Mesenchymal stem cell (in vitro differentiated cells and primary cell): Measurements from ENCODE around the gene PLXNA2.

Experiments used
- DNase-seq: peaks from one replicate; pipeline ENCODE4 v3.0.0-alpha.2; 2013
- H2AFZ ChIP-seq: one replicate; pipeline ENCODE4 v1.6.1; 2013; ENCODE audit warnings: low read depth, mild to moderate bottlenecking, control low read depth, inconsistent platforms, low read length, moderate library complexity
- H2AK5ac ChIP-seq: 2 replicates; pipeline ENCODE4 v1.6.1; 2013; ENCODE audit warnings: low read length, moderate library complexity, mild to moderate bottlenecking, inconsistent platforms; ENCODE audit not compliant: severe bottlenecking
- H2BK120ac ChIP-seq: one replicate; pipeline ENCODE4 v1.6.1; 2013; ENCODE audit warnings: low read depth, mild to moderate bottlenecking, inconsistent platforms, low read length, moderate library complexity
- H2BK12ac ChIP-seq, 2 experiments: one replicate each; pipeline ENCODE4 v1.6.1; 2013; ENCODE audit warnings: inconsistent platforms in 2 of 2, low read length in 2 of 2, mild to moderate bottlenecking in 2 of 2, moderate library complexity in 2 of 2, control low read depth in 1 of 2
- H2BK15ac ChIP-seq: one replicate; pipeline ENCODE4 v1.6.1; 2013; ENCODE audit warnings: mild to moderate bottlenecking, low read depth, inconsistent platforms; ENCODE audit not compliant: poor library complexity, severe bottlenecking
- H2BK5ac ChIP-seq: 2 replicates; pipeline ENCODE4 v1.6.1; 2013; ENCODE audit warnings: low read depth, mild to moderate bottlenecking, low read length, control low read depth, inconsistent platforms; ENCODE audit not compliant: poor library complexity, severe bottlenecking
- H3K14ac ChIP-seq, 2 experiments: one replicate each; pipeline ENCODE4 v1.6.1; 2013; ENCODE audit warnings: inconsistent platforms in 2 of 2, low read length in 2 of 2, control low read depth in 1 of 2, mild to moderate bottlenecking in 1 of 2, moderate library complexity in 1 of 2
- H3K18ac ChIP-seq, 2 experiments: one replicate each; pipeline ENCODE4 v1.6.1; 2013; ENCODE audit warnings: inconsistent platforms in 2 of 2, low read length in 2 of 2, control low read depth in 1 of 2, low read depth in 1 of 2, mild to moderate bottlenecking in 1 of 2
- H3K23ac ChIP-seq, 2 experiments: one replicate each; pipeline ENCODE4 v1.6.1; 2013; ENCODE audit warnings: inconsistent platforms in 2 of 2, low read length in 2 of 2, mild to moderate bottlenecking in 2 of 2, moderate library complexity in 2 of 2, control low read depth in 1 of 2
- H3K27ac ChIP-seq: 2 replicates; pipeline ENCODE4 v1.5.1; 2013; ENCODE audit warnings: mild to moderate bottlenecking, moderate library complexity, low read length, control low read depth, inconsistent platforms; ENCODE audit not compliant: poor library complexity, severe bottlenecking
- H3K27me3 ChIP-seq, 2 experiments: 2 replicates each; pipeline versions ENCODE4 v1.6.1 to v1.7.0; 2013; ENCODE audit warnings: low read length in 2 of 2, mild to moderate bottlenecking in 2 of 2, moderate library complexity in 2 of 2, control low read depth in 1 of 2, inconsistent platforms in 1 of 2; ENCODE audit not compliant: control insufficient read depth in 1 of 2, insufficient read depth in 1 of 2
- H3K36me3 ChIP-seq, 2 experiments: 2 replicates each; pipeline versions ENCODE4 v1.6.1 to v1.7.0; 2013; ENCODE audit warnings: low read length in 2 of 2, control low read depth in 1 of 2, inconsistent platforms in 1 of 2, low read depth in 1 of 2, mild to moderate bottlenecking in 1 of 2; ENCODE audit not compliant: insufficient read depth in 2 of 2, control insufficient read depth in 1 of 2
- H3K4ac ChIP-seq, 2 experiments: one replicate each; pipeline ENCODE4 v1.6.1; 2013; ENCODE audit warnings: inconsistent platforms in 2 of 2, low read length in 2 of 2, mild to moderate bottlenecking in 2 of 2, moderate library complexity in 2 of 2, control low read depth in 1 of 2, low read depth in 1 of 2
- H3K4me1 ChIP-seq: 2 replicates; pipeline ENCODE4 v1.6.1; 2013; ENCODE audit warnings: low read depth, low read length, control low read depth; ENCODE audit not compliant: control insufficient read depth, insufficient read depth
- H3K4me2 ChIP-seq: 2 replicates; pipeline ENCODE4 v1.6.1; 2013; ENCODE audit warnings: low read length, mild to moderate bottlenecking, inconsistent platforms; ENCODE audit not compliant: poor library complexity, severe bottlenecking
- H3K4me3 ChIP-seq, 2 experiments: 2 replicates each; pipeline versions ENCODE4 v1.5.1 to v1.7.0; 2013; ENCODE audit warnings: low read length in 2 of 2, mild to moderate bottlenecking in 2 of 2, control low read depth in 1 of 2, low read depth in 1 of 2; ENCODE audit not compliant: insufficient read depth in 1 of 2
- H3K79me1 ChIP-seq: replicated peaks from 2 replicates; pipeline ENCODE4 v1.6.1; 2013; ENCODE audit warnings: mild to moderate bottlenecking, control low read depth, low read length, inconsistent platforms; ENCODE audit not compliant: poor library complexity, severe bottlenecking
- H3K9ac ChIP-seq: 2 replicates; pipeline ENCODE4 v1.7.0; 2013; ENCODE audit warnings: mild to moderate bottlenecking, low read length, moderate library complexity
- H3K9me3 ChIP-seq: 2 replicates; pipeline ENCODE4 v1.7.0; 2013; ENCODE audit warnings: mild to moderate bottlenecking, low read length; ENCODE audit not compliant: control insufficient read depth
- H4K8ac ChIP-seq: one replicate; pipeline ENCODE4 v1.6.1; 2013; ENCODE audit warnings: inconsistent platforms, mild to moderate bottlenecking, low read length, moderate library complexity
- H4K91ac ChIP-seq: one replicate; pipeline ENCODE4 v1.6.1; 2013; ENCODE audit warnings: mild to moderate bottlenecking, low read length, inconsistent platforms
- whole genome bisulfite sequencing: methylation state at CpG from one replicate; pipeline ENCODE4 v1.1.7; 2013; ENCODE audit warnings: mixed read lengths; 5-methylcytosine and 5-hydroxymethylcytosine counted together

The PLXNA2 gene

GRCh38 chr1:208252836-208253576 is 8.8 kb upstream of the PLXNA2 start:
- Histone ChIP-seq H2AFZ (no peak overlapping the region), H3K14ac (no peak overlapping the region), H2AK5ac (no peak overlapping the region), H3K18ac (no peak overlapping the region), H4K91ac (no peak overlapping the region), H3K4ac (no peak overlapping the region), H2BK12ac (no peak overlapping the region), H3K27me3 (peaks cover 6 to 83% of the 10 kb centered on the region in 2 experiments), H3K79me1 (no peaks in the 10 kb centered on the region), H3K4me2 (no peak overlapping the region), H3K36me3 (no peaks in the 10 kb centered on the region), H2BK120ac (no peak overlapping the region), H3K4me3 (no peak overlapping the region), H2BK15ac (no peak overlapping the region), H3K27ac (no peak overlapping the region), H3K23ac (no peak overlapping the region), H3K4me1 (no peaks in the 10 kb centered on the region), H4K8ac (no peak overlapping the region), H2BK5ac (no peak overlapping the region), H3K9ac (no peak overlapping the region), H3K9me3 (no peaks in the 10 kb centered on the region)
- 70% methylated on average over 6 of the region's 7 CpGs for WGBS
- no peak for DNase-seq

- no peak overlapping the region for H4K8ac ChIP-seq
- no peak overlapping the region for H2BK15ac ChIP-seq
- H3K9me3 ChIP-seq, result no peaks in the 10 kb centered on the region
- H3K4me1 ChIP-seq, result no peaks in the 10 kb centered on the region
- H3K4me3 ChIP-seq, result no peak overlapping the region
- H2BK120ac ChIP-seq, result no peak overlapping the region
- no peak overlapping the region for H3K4ac ChIP-seq
- H3K36me3 ChIP-seq, result no peaks in the 10 kb centered on the region
- no peak overlapping the region for H2AK5ac ChIP-seq
- H4K91ac ChIP-seq, result no peak overlapping the region
- peaks cover 6 to 80% of the 10 kb centered on the region in 2 experiments for H3K27me3 ChIP-seq
- no peak overlapping the region for H3K27ac ChIP-seq
- 52% methylated on average over 22 of the region's 22 CpGs for WGBS
- no peak overlapping the region for H3K18ac ChIP-seq
- peak overlapping the region; percentile 76 for H3K4me2 ChIP-seq
- no peak overlapping the region for H2BK12ac ChIP-seq
- H3K23ac ChIP-seq, result no peak overlapping the region
- H2AFZ ChIP-seq, result no peak overlapping the region
- no peak overlapping the region for H3K14ac ChIP-seq
- H2BK5ac ChIP-seq, result no peak overlapping the region
- DNase-seq, result peak; percentile 64
- no peak overlapping the region for H3K9ac ChIP-seq
- no peaks in the 10 kb centered on the region for H3K79me1 ChIP-seq
Measured at GRCh38 chr1:208251911-208252835, 8.0 kb upstream of the PLXNA2 start.

- H3K4me3 ChIP-seq, result no peak overlapping the region
- no peak overlapping the region for H2BK15ac ChIP-seq
- DNase-seq, result no peak
- H2BK120ac ChIP-seq, result no peak overlapping the region
- no peak overlapping the region for H4K8ac ChIP-seq
- H3K18ac ChIP-seq, result no peak overlapping the region
- no peak overlapping the region for H2AK5ac ChIP-seq
- H2AFZ ChIP-seq, result no peak overlapping the region
- H3K4ac ChIP-seq, result no peak overlapping the region
- peaks cover 3 to 73% of the 10 kb centered on the region in 2 experiments for H3K27me3 ChIP-seq
- WGBS, result 37% methylated on average over 3 of the region's 5 CpGs
- no peaks in the 10 kb centered on the region for H3K4me1 ChIP-seq
- H2BK12ac ChIP-seq, result no peak overlapping the region
- no peak overlapping the region for H4K91ac ChIP-seq
- H2BK5ac ChIP-seq, result no peak overlapping the region
- no peaks in the 10 kb centered on the region for H3K79me1 ChIP-seq
- H3K9ac ChIP-seq, result no peak overlapping the region
- no peak overlapping the region for H3K27ac ChIP-seq
- no peaks in the 10 kb centered on the region for H3K36me3 ChIP-seq
- no peaks in the 10 kb centered on the region for H3K9me3 ChIP-seq
- no peak overlapping the region for H3K14ac ChIP-seq
- H3K4me2 ChIP-seq, result no peak overlapping the region
- no peak overlapping the region for H3K23ac ChIP-seq
Measured at GRCh38 chr1:208251015-208251414, 6.8 kb upstream of the PLXNA2 start.

GRCh38 chr1:208250613-208251012 is 6.4 kb upstream of the PLXNA2 start:
- Histone ChIP-seq H2AFZ (no peak overlapping the region), H3K27ac (no peak overlapping the region)

More at GRCh38 chr1:208250613-208251012, 6.4 kb upstream of the PLXNA2 start:
- no peak overlapping the region for H3K23ac ChIP-seq
- H2BK12ac ChIP-seq, result no peak overlapping the region
- DNase-seq, result no peak
- peaks cover 3 to 73% of the 10 kb centered on the region in 2 experiments for H3K27me3 ChIP-seq
- H3K4me1 ChIP-seq, result no peaks in the 10 kb centered on the region
- no peaks in the 10 kb centered on the region for H3K36me3 ChIP-seq
- no peak overlapping the region for H2BK15ac ChIP-seq
- H3K14ac ChIP-seq, result no peak overlapping the region
- H4K91ac ChIP-seq, result no peak overlapping the region
- H3K4me3 ChIP-seq, result no peak overlapping the region
- no peak overlapping the region for H3K9ac ChIP-seq
- H3K18ac ChIP-seq, result no peak overlapping the region
- H3K4me2 ChIP-seq, result no peak overlapping the region
- H4K8ac ChIP-seq, result no peak overlapping the region
- 55% methylated on average over 6 of the region's 6 CpGs for WGBS
- H2AK5ac ChIP-seq, result no peak overlapping the region
- H3K79me1 ChIP-seq, result no peaks in the 10 kb centered on the region
- no peak overlapping the region for H2BK120ac ChIP-seq
- no peaks in the 10 kb centered on the region for H3K9me3 ChIP-seq
- no peak overlapping the region for H3K4ac ChIP-seq
- H2BK5ac ChIP-seq, result no peak overlapping the region
